ENCODE measurements around the gene DIAPH2. TPM values are rescaled to one million over a fixed set of nuclear protein-coding genes. Genes with fewer than 3 reads are reported as not detected.

Gene DIAPH2
- total RNA-seq, 1 donor from 2014 or later: 12.9 TPM

DNA sequence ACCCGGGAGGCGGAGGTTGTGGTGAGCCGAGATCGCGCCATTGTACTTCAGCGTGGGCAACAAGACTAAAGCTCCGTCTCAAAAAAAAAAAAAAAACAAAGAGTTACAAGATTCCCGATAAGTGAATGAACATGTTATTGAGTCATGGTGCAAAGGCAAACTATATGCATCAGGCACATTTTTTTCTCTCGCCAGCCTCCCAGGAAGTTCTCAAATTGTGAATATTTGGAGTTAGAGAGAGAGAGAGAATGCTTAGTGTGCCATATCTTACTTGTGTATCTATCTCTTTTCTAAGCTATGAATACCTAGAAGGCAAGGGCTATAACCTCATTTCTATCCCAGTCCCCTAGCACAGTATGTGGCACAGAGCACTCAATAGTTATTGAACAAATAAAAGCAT, 599.9 kb downstream of the DIAPH2 start:
- intact Hi-C loops (cut with micrococcal nuclease): no loop called here

DNA sequence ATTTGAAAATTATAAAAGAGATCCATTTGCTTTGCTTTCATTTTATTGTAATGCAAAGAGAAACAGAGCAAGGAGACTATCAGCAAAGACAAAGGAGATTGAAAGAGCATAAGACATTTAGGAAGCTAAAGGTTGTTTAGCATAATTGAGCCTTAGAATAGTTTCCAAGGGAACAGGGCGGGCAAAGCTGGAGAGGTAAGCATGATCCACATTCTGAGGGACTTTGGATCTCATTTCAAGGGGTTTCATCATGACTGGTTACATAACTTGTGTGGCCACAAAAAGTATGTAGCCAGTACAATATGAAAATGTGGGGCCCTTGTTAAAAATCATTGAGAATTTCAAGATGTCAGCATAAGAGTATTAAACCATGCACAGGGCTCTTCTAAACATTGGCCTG, 605.6 kb downstream of the DIAPH2 start:
- intact Hi-C loops (cut with micrococcal nuclease): no loop called here

DNA sequence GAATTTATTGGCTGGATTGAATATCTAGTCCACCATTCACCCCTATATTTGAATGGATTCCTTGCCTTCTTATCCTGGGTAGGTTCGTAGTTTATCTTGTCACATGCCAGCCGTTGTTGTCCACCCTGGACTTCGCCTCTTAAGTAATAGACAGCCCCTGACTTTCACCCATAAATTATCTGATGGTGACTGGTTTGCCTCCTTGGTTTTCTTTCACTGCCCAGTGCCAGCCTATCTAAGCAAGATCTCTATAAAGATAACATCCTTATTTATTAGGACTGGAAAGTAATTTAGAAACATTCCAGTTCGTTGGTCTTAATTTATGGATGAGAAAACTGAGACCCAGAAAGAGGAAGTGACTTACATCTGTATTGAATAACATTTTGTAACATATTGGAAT, 609.4 kb downstream of the DIAPH2 start:
- intact Hi-C loops (cut with micrococcal nuclease): no loop called here

DNA sequence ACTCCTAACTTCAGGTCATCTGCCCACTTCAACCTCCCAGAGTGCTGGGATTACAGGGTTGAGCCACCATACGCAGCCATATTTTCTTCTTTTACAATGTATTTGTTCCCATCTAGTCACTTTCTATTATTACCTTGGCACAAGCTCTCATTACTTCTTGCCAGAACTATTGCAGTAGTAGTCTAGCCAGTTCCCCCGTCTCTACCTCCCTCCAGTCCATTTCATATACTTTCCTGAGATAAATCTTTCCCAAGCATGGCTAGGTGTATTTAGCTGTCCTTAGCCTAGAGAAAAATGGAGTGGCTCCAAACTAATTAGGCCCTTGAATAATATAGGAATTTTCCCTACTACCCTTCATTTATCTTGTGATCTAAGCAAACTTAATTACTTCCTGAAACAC, 611.3 kb downstream of the DIAPH2 start:
- intact Hi-C loops (cut with micrococcal nuclease): no loop called here

DNA sequence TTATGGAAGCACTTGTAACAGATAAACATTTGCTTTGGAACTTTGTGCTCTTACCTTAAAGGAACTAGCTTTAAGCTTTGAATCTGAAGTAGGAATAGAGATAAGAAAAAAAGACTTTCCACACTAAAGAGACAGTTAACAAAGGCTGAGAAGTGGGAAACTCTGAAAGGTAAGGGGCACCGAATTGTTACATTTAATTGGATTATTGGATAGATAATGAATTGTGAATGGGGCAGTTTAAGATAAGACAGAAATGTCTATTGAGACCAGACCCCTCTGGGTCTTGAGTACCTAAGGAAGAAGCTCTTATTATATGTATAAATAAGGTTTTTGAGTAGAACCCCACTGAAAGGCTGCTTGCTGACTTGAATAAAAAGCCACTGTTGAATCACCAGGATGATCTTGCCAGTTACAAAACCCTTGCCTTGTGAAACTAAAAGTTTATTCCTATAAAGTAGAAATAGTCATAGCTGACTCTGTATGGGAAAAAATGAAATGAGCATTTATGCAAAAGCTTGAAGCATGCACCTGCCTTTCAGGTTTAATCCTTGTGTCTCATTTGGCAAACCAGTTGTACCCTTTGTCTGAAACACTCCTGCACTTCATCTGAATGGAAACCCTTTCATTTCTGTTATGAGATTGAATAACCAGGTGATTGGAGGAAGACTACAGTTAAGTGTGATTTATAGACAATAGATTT, 622.3 kb downstream of the DIAPH2 start:
- intact Hi-C loops (cut with micrococcal nuclease): no loop called here

DNA sequence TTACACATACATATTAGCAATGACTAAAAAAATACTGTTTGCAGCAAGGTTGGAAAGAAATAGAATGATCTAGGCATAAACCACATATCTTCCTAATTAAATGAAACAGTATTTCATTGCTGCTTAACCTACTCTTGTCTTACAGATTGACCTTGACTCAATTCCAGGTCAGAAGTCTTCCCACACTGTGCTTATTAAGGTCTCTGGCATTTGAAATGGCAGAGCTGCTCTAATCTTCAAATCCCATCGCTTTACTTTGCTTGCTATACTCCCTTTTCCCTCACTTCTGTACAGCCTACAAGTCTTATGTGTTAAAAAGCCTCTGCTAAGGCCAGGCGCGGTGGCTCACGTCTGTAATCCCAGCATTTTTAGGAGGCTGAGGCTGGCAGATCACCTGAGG, 623.5 kb downstream of the DIAPH2 start:
- intact Hi-C loops (cut with micrococcal nuclease): no loop called here

DNA sequence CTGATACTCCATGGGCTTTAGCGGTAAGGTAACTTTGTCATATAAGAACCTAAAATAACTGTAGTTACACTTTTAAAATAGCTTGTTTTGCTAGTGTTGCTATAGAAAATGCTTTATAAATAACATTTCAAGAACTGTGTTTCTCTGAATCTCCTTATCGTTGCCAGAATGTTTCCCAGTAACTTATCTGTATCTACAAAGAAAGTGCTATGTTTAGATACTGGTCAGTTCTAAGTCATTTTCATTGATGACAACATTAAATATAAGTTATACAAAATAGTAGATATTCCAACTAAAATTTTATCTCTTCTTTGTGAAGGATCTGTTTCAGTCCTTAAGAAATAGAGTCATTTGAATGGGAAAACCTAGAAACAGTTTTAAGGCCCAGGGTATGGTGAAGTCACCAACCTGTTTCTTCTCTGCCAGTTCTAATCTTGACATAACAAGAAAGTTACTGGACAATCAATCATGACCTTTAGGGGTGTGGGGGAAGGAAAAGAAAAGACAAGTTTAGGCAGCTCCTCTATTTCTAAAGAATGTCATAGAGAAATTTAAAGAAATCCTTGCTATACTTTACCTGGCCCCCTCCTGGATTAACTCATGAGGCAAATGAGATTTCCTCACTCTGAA, 625.0 kb downstream of the DIAPH2 start:
- intact Hi-C loops (cut with micrococcal nuclease): no loop called here

DNA sequence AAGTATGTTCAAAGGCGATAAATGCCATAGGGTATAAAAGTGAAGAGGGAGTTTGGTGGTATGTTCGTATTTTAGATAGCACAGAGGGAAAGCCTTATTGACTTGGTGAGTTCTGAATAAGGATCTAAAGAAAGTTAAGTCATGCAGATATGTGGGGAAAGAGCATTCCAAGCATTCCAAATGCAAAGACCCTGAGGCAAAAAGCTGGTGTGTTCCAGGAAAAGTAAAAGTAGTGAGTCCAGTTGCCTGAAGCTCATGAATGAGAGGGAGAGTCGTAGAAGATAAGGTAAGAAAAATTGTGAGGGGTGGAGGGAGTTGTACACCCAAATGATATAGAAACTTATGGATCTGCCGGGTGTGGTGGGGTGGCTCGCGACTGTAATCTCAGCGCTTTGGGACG, 625.7 kb downstream of the DIAPH2 start:
- intact Hi-C loops (cut with micrococcal nuclease): no loop called here

DNA sequence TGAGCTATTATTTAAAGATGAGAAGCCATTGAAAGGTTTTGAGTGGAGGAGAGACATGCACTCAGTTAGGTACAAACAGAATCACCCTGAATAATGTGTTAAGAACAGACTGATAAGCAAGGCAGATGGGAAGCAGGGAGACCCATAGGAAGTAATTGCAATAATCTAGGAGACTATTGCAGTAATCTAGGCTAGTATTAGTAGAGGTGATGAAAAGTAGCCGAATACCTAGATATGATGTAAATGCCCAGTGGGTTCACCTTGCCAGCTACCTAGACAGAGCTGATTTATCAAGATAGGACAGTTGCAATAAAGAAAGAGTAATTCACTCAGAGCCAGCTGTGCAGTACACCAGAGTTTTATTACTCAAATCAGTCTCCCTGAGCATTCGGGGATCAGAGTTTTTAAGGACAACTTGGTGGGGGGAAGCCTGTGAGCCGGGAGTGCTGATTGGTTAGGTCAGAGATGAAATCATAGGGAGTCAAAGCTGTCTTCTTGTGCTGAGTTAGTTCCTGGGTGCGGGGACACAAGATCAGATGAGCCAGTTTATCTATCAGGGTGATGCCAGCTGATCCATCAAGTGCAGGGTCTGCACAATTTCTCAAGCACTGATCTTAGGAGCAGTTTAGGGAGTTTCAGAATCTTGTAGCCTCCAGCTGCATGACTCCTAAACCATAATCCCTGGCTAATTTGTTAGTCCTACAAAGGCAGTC, 626.6 kb downstream of the DIAPH2 start:
- intact Hi-C loops (cut with micrococcal nuclease): no loop called here

DNA sequence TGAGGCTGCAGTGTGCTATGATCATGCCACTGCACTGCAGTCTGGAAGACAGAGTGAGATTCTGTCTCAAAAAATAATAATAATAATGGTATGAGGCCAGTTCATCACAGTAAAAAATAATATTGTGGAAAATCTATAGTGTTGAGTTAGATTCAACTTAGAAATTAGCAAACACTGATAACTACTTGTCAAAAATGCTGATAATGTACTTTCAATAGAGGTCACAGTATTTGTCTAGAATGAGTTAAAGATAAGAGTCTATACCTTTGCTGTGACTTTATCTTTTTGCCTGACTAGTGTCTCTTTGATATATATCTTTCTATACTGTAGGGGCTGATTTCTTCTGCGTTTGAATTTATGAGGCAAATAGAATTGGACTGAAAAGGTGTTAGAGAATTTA, 629.7 kb downstream of the DIAPH2 start:
- intact Hi-C loops (cut with micrococcal nuclease): no loop called here

DNA sequence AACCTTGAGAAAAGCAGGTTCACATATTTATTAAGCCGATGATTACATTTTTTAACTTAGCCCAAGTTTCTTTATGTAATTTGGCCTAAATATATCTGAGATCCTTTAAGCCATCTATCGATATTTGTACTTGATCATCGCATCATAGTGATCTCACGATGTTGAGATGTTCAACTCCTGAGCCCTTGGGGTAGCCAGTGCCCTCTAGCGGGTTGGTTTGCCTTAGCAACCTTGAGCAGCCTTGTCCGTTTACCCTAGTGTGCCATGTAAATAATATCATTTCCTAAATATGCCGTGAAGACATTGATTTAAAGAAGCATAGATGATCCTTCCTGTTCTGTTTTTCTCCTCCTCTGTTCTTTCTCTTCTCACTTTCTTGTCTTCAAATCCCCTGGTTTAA, 631.3 kb downstream of the DIAPH2 start:
- intact Hi-C loops (cut with micrococcal nuclease): no loop called here

DNA sequence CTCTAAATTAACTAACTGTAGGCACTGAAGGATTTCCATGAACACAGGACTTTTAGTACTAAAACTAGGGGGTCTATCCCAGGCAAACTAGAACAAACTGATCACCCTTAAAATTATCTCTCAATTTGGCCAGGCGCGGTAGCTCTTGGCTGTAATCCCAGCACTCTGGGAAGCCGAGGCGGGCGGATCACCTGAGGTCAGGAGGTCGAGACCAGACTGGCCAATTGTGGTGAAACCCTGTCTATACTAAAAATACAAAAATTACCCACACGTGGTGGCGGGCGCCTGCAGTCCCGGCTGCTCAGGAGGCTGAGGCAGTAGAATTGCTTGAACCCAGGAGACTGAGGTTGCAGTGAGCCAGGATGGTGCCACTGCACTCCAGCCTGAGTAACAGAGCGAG, 635.7 kb downstream of the DIAPH2 start:
- intact Hi-C loops (cut with micrococcal nuclease): no loop called here

DNA sequence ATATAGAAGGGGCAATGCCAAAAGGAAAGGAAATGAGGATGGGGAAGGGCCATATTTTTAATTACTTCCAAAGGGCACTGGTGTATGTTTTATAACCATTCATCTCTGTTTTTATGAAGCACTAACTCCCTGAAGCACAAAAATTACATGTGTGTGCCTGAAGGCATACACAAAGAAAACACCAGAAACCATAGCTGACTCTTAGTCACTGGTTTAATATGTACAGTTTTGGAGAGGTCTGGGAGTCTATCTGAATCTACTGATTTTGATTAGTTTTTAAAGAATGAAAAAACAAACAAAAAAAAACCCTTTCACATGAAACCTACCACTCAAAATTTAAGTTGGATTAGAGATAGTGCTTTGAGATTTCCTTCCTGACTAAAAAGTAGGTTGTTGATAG, 637.8 kb downstream of the DIAPH2 start:
- intact Hi-C loops (cut with micrococcal nuclease): no loop called here

DNA sequence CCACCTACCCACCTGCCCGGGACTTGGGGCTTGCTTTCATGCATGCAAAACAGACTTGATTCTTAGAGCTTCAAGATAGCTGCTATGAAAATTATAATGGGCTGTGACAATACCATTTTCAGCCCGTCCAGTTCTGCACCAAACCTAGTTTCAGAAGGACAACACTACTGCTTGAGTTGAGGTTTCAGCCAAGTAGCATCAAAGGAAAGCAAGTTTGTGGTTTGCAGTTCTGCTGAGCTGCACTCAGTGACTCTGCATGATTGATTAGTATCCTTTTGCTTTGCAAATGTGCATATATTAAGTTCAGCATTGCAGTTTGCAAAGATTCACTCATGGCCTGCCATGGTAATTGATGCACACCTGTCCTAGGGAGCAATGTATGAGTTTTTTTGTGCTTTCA, 641.8 kb downstream of the DIAPH2 start:
- intact Hi-C loops (cut with micrococcal nuclease): no loop called here

DNA sequence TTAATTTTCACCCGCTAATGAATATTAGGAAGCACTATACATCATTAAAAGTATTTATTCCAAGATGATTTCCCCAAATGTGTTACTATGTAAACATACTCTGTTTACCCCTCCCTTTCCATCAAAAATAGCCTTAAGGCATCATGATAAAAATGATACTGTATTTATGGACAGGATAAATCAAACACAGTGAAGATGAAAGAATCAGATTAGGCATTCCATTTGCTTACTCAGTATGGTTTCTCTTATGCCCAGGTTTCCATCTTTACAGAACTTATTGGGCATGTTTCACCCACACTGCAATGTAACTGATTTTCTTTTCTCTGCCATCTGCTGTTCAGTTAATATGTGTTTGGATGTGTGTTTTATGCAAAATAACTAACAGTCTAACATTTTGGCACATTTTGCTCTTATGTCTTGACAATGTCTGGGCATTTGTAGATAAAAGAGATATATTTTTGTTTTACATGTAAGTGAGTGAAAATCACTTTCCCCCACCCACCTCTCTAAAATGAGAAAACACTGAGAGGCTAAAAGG, 644.3 kb downstream of the DIAPH2 start:
- intact Hi-C loops (cut with micrococcal nuclease): no loop called here

DNA sequence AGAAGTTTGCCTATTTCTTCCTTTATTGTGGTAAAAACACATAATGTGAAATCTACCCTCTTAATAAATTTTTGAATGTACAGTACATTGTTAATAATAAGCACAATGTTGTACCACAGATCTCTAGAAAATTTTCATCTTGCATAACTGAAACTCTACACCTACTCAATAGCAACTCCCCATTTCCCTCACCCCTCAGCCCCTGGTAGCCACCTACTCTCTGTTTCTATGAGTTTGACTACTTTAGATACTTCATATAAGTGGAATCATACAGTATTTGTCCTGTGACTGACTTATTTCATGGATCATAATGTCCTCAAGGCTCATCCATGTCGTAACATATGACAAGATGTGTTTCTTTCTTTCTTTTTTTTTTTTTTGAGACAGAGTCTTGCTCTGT, 645.5 kb downstream of the DIAPH2 start:
- intact Hi-C loops (cut with micrococcal nuclease): no loop called here

DNA sequence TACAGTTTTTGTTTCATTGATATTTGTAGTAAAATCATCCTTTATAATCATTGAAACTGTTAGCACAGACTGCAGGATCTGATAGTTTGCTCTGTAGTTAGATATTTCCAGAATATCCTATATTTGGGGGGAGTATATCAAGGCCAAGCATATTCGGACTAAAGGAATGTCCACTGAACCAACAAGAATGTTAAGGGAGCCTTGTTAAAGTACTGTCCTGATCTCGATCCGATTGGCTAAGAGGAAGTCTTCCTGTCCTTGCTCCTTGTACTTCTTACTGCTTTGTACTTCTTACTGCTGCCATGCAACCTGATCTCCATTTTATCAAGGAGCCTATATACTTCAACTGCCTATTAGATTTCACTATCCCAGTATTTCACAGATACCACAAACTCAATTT, 648.3 kb downstream of the DIAPH2 start:
- intact Hi-C loops (cut with micrococcal nuclease): no loop called here

DNA sequence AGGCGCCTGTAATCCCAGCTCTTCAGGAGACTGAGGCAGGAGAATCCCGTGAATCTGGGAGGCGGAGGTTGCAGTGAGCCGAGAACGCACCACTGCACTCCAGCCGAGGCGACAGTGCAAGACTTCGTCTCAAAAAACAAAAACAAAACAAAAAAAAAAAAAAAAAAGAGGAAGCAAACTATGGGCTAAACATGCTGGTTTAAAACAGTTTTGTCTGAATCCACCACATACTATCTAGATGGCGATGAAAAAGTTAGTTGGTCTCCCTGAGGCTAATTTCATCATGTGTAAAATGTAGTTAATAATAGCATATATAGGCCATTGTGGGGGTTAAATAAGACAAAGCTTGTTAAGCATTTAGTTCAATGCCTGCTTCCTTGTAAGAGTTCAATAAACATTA, 650.2 kb downstream of the DIAPH2 start:
- intact Hi-C loops (cut with micrococcal nuclease): no loop called here

DNA sequence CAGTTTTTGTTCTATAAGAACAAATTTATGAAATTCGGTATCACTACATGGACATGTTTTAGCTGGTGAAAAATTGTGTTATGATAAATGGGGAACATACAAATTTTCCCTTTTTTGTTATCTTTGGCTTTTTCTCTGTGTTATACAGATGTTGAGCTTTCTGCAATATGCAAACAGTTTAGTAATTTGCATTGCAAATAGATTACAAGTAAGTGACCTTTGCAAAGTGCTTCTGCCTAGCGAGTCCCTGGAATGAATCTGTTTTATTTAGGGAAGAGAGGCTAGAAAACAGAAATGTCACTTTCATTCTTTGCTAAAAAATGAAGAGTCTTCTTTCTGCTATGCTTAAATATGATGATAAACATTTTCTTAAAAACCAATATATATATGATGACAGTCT, 660.1 kb downstream of the DIAPH2 start:
- intact Hi-C loops (cut with micrococcal nuclease): no loop called here

DNA sequence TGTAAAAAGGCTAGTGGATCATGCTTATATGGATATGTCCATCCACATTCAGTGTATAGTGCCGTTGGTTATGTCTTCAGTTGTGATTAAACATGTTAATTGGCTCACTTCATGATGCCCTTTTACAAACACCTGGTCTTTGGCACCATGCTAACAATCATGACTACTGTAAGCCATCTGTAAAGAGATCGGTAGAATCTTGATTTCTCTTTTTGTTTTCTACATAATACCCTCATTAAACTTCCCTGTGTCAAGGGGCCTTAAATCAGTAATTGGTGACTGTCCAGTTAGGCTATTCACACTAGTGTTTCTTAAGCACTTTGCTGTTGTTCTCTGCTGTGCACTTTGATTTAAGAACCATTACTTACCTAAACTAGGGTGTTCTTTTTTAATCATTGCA, 674.3 kb downstream of the DIAPH2 start:
- intact Hi-C loops (cut with micrococcal nuclease): no loop called here

DNA sequence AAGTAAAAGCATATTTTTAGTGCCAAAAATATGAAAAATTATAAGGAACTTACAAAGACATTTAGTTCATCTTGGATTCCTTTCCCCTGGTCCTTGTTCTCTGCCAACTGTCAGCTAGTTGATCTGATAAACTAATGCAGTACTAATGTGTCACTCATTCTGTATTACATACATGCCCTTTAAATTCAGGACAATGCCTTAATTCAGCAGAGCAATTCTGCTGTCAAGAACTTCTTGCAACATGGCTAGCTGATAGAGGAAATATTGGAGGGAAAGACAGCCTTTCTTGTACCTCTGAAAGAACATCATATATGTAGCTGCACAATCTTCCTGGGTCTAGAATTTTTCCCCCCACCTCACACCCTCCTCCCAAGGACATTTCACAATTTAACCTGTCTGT, 679.2 kb downstream of the DIAPH2 start:
- intact Hi-C loops (cut with micrococcal nuclease): no loop called here

DNA sequence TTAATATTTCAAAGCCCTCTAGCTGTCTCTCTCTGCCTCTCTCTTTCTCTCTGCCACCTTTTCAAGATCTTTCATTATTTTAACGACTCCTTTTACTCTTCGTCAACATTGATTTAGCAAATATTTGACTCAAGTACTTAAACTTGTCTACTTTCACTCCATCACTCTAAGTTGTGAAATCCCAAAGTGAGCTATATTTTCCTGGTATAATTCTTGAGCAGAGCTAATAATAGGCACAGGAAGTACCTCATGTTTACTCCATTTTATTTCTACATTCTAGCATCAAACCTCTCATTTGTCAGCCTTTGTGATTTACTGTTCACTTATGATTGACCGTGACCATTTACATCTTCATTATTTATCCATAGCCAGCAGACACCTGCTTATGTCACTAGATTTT, 681.6 kb downstream of the DIAPH2 start:
- intact Hi-C loops (cut with micrococcal nuclease): no loop called here

DNA sequence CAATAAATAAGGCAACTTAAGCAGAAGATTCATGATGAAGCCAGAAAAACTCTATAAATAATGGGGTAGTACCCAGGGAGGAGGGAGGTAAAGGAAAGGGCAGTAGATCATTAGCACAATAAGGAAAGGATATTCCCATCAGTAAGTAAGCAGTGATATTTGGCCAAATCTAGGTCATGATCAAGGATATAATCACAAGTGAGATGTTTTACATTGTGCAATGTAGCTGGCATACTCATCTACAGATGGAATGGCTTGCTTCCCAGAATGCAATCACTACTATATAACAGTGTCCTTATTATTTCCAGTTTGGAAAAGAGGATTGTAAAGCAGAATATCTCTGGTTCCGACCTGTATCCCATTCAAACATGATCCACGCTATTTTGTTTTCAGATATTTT, 682.5 kb downstream of the DIAPH2 start:
- intact Hi-C loops (cut with micrococcal nuclease): no loop called here

Data from T-helper 2 cell treated with Interferon-gamma antibody and Interleukin-4, amounts not matched to agents 100 ng/mL and 5 ng/mL, for 36 hours (primary cell).